PFSK-1 (cell line): ENCODE data around the gene POLD1.

Experiments used
- FOXP2 ChIP-seq: optimal IDR thresholded peaks from 2 replicates; pipeline ENCODE3; 2011; ENCODE audit warnings: borderline replicate concordance, control low read depth, inconsistent platforms; ENCODE audit not compliant: insufficient read depth; ENCODE audit errors: extremely low read length, extremely low read depth
- POLR2AphosphoS5 ChIP-seq: IDR thresholded peaks from 2 replicates; pipeline ENCODE4 v1.6.1; 2012; ENCODE audit warnings: low read depth, mild to moderate bottlenecking, control low read depth, low read length, moderate library complexity
- REST ChIP-seq, 2 experiments: IDR thresholded peaks; 2 replicates each; pipeline versions ENCODE4 v1.6.1 to v1.8.0; 2011 to 2012; ENCODE audit warnings: low read depth in 2 of 2, low read length in 2 of 2, control low read depth in 1 of 2, inconsistent platforms in 1 of 2, mild to moderate bottlenecking in 1 of 2, moderate library complexity in 1 of 2; ENCODE audit not compliant: insufficient read depth in 1 of 2
- SIN3A ChIP-seq: IDR thresholded peaks from 2 replicates; pipeline ENCODE4 v1.6.1; 2012; ENCODE audit warnings: mild to moderate bottlenecking, low read length, moderate library complexity, borderline replicate concordance; ENCODE audit not compliant: insufficient read depth
- TAF1 ChIP-seq: IDR thresholded peaks from 2 replicates; pipeline ENCODE4 v1.6.1; 2012; ENCODE audit warnings: low read length, control low read depth, borderline replicate concordance; ENCODE audit not compliant: insufficient read depth

POLD1 gene

GRCh38 chr19:50344661-50345318 lies 39.4 kb upstream of the POLD1 start:
- TF ChIP-seq FOXP2 (no peak), REST (IDR thresholded peaks at IDR 0.05; ENCODE audit: insufficient read depth in 1 of 2, low read depth in 2 of 2, low read length in 2 of 2) (no peak), POLR2AphosphoS5 (no peak), TAF1 (no peak), SIN3A (no peak)

- TF ChIP-seq SIN3A (no peak), FOXP2 (no peak), POLR2AphosphoS5 (no peak), REST (IDR thresholded peaks at IDR 0.05; ENCODE audit: insufficient read depth in 1 of 2, low read depth in 2 of 2, low read length in 2 of 2) (no peak), TAF1 (no peak)
These were observed 34.7 kb upstream of the POLD1 start for GRCh38 chr19:50349277-50350057.

GRCh38 chr19:50352242-50352641 lies 31.9 kb upstream of the POLD1 start:
- TF ChIP-seq SIN3A = no peak
- no peak for TF ChIP-seq TAF1
- no peak for TF ChIP-seq POLR2AphosphoS5
- no peak for TF ChIP-seq FOXP2
- TF ChIP-seq REST (IDR thresholded peaks at IDR 0.05; ENCODE audit: insufficient read depth in 1 of 2, low read depth in 2 of 2, low read length in 2 of 2) = no peak

- no peak for TF ChIP-seq SIN3A
- no peak for TF ChIP-seq POLR2AphosphoS5
- TF ChIP-seq REST (IDR thresholded peaks at IDR 0.05; ENCODE audit: insufficient read depth in 1 of 2, low read depth in 2 of 2, low read length in 2 of 2) = no peak
- TF ChIP-seq FOXP2 = no peak
- no peak for TF ChIP-seq TAF1
These were observed 27.4 kb upstream of the POLD1 start for GRCh38 chr19:50356691-50357177.
